ENCODE measurements around the gene FMNL2.
"Not testable (repeated sequence)": the region's sequence is repeated elsewhere in the genome, so short reads cannot be mapped to it uniquely, and the experiment has no call there.

The FMNL2 gene

GRCh38 chr2:152376968-152377367, 42.0 kb downstream of the FMNL2 start:
- no peak for DNase-seq

GRCh38 chr2:152379089-152379488, 44.1 kb downstream of the FMNL2 start:
- no peak for DNase-seq

DNA sequence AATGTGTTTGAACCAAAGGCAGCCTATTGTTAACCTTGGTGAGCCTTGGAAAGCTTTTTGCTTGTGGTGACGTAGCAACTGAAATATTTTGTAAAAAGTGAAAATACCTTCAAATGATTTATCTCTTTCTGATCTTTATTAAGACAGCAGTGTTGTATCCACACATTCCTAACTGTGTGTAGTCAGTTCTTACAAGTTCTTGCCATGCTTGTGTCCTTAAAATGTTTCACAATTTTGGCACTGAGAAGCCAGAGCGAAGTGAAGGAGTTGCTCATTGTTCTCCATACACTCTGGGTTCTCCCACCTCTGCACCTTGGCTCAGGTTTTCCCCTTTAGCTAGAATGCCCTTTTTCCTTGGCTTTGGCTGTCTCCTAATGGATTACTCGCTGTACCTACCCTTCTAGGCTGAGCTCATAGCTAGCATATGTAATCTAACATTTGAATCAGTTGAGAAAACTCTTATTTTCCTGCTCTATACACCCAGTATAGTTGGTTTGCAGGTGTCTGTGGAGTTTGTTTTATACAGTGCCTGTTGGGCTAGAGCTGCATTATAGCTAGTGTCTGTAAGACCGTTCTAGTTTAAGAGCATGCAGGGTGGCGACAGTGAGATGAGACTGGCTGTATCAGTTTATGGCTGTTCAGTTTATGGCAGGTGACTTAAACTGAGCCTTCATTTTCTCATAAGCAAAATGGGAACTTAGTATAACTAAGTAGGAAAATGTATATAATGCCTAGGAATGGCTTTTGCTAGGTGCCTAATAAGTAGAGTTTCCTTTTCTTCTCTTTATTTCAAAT, 45.5 kb downstream of the FMNL2 start:
- no peak for DNase-seq

- DNase-seq, result no peak
Observed at GRCh38 chr2:152383702-152384101, 48.7 kb downstream of the FMNL2 start.

- DNase-seq, result no peak
Observed at GRCh38 chr2:152384992-152385391, 50.0 kb downstream of the FMNL2 start.

DNA sequence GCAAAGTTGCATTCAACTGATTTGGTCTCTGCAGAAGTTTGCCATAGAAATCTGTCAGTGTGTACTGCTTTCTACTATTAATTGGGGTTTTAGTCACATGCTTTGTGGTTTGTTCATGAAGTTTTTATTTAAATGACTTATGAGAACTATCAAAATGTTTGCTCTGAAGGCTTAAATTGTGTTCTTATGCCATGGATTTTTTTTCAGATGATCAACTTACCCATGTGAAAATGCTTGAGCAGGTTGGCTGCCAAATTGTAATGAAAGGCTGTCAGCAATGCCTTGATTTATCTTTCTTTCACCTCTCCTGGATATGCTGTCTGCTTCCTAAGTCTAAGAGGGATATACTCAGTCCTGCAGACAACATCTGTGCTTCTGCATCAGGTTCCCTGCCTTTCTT, 50.7 kb downstream of the FMNL2 start:
- DNase-seq, result no peak

GRCh38 chr2:152386266-152386665, 51.3 kb downstream of the FMNL2 start:
- no peak for DNase-seq

DNA sequence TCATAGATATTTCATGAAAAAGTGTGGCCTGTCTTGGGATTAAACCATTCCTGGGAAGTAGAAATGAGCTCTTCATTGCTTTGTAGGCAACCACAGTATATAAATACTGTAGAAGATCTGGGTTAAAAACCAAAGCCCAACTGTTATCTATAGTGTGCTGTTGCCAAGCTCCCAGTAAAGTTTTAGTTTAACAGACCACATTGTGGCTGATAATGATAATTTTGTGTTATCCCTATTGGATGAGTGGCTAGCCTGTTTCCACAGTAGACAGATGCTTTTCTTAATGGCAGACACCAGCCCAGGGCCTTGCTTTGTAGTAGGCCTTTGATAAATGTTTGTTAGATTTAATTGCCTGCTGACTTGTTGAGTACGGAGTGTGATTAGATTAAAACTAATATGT, 52.1 kb downstream of the FMNL2 start:
- no peak for DNase-seq

GRCh38 chr2:152388269-152388668, 53.3 kb downstream of the FMNL2 start:
- DNase-seq, result not testable (repeated sequence)

DNA sequence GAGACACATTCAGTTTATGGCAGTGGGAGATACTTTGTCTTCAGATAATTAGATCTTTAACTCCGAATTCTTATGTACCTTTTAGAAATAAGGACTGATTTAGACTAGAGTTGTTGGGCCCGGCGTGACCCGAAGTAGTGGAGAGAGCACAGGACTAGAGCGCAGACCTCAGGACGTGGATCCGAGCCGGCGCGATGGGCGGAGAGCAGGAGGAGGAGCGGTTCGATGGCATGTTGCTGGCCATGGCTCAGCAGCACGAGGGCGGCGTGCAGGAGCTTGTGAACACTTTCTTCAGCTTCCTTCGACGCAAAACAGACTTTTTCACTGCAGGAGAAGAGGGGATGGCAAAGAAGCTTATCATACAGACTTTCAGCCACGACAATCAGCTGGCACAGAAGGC, 54.5 kb downstream of the FMNL2 start:
- no peak for DNase-seq

GRCh38 chr2:152390837-152391236, 55.9 kb downstream of the FMNL2 start:
- no peak for DNase-seq

DNA sequence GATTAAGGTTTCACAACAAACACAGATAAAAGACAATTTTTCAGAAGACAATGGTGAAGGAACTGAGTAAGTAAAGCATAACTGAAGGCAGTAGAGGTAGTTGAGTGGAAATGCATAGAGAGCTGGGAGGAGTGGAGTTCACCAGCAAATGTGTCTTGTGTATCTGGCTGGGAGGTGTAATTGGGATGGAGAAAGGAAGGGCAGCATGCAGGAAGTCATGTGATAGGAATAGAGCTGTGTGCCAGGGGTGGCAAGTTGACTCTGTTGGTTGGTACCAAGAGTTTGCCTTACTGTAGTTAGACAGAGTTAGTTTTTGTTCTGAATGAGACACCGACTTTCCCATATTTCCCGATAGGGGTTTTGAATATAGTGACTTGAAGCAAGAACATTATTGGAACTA, 56.3 kb downstream of the FMNL2 start:
- DNase-seq, result no peak

GRCh38 chr2:152393377-152393776, 58.4 kb downstream of the FMNL2 start:
- no peak for DNase-seq

DNA sequence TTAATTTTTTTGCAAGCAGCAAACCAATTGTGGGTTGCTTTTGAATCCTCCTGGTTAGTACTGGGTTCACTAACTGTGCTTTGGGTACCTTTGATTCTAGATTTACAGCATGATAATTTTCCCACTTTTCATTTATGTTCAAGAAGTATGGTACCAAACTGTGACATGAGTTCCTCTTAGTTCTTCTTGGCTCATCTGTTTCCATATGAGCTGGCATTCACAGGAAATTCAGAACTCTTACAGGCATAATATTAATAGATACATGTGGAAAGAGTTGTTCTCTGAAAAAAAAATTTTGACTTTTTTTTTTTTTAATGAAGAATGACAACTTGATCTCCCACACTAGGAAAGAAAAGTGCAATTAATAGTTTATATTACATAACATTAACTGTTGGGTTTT, 59.4 kb downstream of the FMNL2 start:
- DNase-seq, result no peak

DNA sequence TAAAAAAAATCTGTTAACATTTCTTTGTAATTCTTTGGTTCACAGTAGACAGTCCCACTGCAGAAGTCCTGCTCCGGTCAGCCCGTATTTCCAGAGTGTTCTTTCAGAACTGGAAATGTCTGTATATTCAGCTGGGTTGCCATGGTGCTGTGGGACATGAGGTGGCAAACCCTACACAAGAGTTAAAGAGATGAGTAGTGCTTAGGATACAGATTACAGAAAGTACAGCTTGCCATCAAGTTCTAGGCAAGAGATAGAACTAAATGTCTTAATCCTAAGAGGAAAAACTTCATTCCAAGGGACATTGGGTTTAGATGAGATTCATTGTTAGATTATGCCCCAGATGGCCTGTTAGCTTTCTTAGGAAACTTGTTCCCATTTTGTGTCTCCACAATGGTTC, 60.1 kb downstream of the FMNL2 start:
- DNase-seq, result no peak

DNA sequence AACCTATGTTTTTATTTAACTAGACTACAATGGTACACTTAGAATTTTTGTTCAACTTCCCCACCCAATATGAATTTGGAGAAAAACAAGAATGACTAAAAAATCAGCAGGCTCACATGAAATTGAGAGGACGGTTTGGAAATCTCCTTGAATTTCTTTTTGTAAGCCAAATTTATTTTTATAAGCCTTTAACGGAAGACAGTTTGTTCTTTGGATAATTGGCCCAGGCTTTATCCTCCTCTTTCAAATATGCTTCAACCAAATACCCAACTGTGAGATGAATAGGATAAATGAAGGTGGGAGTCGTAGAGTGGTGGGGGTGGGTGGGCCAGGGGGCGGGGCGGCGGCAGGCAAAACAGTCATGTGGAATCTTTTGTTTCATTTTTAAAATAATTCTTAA, 60.6 kb downstream of the FMNL2 start:
- no peak for DNase-seq

GRCh38 chr2:152396051-152396511, 61.1 kb downstream of the FMNL2 start:
- DNase-seq, result no peak

DNA sequence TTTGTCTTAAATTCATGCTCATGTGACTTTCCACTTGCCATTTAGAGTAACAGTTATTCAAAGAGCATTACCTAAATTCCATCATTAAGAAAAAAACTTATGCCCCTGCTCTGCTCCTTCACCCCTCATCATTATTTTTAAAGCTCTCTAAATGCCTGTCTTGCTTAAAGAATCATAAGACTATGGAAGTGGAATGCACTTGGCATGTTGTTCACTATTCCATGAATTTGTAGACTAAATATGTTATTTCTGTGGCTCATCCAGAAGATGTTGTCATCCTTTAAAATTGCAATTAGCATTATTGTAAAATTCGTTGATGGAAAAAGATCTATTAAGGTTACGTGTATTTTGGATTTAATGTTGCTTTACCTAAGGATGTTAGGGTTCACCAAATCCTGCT, 61.8 kb downstream of the FMNL2 start:
- no peak for DNase-seq

DNA sequence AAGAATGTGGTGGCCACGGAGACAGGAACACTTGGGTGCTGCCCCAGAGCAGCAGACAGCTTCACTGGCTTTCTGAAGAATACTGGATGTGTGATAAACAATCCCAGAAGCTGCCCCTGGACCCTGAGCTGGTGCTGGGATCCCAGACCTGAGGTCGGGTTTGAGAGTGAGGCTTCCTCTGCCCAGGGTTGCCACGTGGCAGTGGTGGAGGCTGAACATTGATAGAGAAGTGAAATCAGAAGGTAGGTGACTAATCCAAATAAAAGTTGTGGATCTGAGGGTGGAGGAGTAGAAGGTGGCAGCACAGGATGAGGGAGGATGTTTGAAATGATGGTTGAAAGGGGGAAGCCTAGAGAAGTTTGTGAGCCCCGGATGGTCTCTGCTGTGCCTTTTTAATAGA, 64.0 kb downstream of the FMNL2 start:
- DNase-seq, result no peak

DNA sequence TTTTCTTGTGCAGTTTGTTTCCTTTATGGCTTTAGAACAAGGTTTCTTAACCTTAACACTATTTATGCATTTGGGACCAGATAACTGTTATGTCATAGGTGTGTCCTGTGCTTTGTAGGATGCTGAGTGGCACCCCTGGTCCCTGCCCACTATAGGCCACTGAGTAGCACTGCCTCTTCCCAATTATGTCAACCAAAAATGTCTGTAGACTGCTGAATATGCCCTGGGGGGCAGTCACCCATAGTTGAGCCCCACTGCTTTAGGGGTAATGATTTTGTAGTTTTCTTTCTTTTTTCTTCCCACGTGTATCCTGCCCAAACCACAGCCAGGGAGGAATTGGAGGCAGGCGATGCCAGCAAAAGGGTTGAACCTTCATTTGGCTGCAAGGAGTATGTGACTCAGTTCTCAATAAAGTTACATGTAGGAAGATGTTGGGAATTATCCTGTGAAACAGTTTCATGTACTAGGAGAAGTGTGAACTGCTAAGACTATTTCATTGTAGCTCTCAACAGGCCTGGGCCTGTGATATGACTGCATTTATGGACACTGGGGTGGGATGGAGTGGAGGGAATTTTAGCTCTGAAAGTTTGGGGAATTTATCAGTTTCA, 65.7 kb downstream of the FMNL2 start:
- no peak for DNase-seq

GRCh38 chr2:152402780-152403759, 68.1 kb downstream of the FMNL2 start:
- DNase-seq, result no peak

GRCh38 chr2:152405206-152406118, 70.5 kb downstream of the FMNL2 start:
- no peak for DNase-seq

Measured in COR-L47 (cell line).